Caco-2 (cell line): Measurements from ENCODE around the gene EPHB3. TPM values are rescaled to one million over a fixed set of nuclear protein-coding genes. Genes with fewer than 3 reads are reported as not detected.

ENCODE experiments used
- BruUV-seq: library from RNA; stranded (reverse); fragments of 400-500 nt; replicated peaks from 2 replicates; lab custom pipeline; 2021; lab: Mats Ljungman, UMichigan
- CTCF ChIA-PET: fragments of 300-600 bp; sonication (Branson Sonifier 250); formaldehyde crosslinking; loops from one replicate; lab custom pipeline; 2022; ENCODE audit warnings: antibody characterized with exemption; lab: Charles Lee
- POLR2A ChIA-PET: fragments of 300-600 bp; sonication (Branson Sonifier 250); formaldehyde crosslinking; loops from one replicate; lab custom pipeline; 2022; ENCODE audit warnings: antibody characterized with exemption; lab: Charles Lee
- DNase-seq, 2 experiments: peaks; one replicate each; pipeline versions ENCODE4 v3.0.0 to v3.0.0-alpha.2; 2020 to 2022
- H3K27me3 ChIP-seq: replicated peaks from 2 replicates; pipeline ENCODE4 v1.6.0; 2011; ENCODE audit warnings: low read length; ENCODE audit not compliant: control insufficient read depth, insufficient read depth
- H3K36me3 ChIP-seq: 2 replicates; pipeline ENCODE4 v1.5.1; 2011; ENCODE audit warnings: low read length; ENCODE audit not compliant: control insufficient read depth, insufficient read depth
- H3K4me1 ChIP-seq: fragments of 250-450 bp; sonication (Bioruptor Pico); 2 replicates; pipeline ENCODE4 v1.5.1; 2020; ENCODE audit warnings: mild to moderate bottlenecking
- H3K4me3 ChIP-seq: 2 replicates; pipeline ENCODE4 v1.5.1; 2011; ENCODE audit warnings: low read depth, mild to moderate bottlenecking, control low read depth, low read length
- H3K9me3 ChIP-seq: fragments of 250-450 bp; sonication (Bioruptor Pico); 2 replicates; pipeline ENCODE4 v1.5.1; 2020; ENCODE audit warnings: mild to moderate bottlenecking, moderate library complexity
- H3K27ac Mint-ChIP-seq: one replicate; pipeline ENCODE4 v1.8.0; 2022; ENCODE audit warnings: mixed read lengths; ENCODE audit not compliant: unreplicated experiment
- H3K27me3 Mint-ChIP-seq: one replicate; pipeline ENCODE4 v1.8.0; 2022; ENCODE audit warnings: mixed read lengths; ENCODE audit not compliant: insufficient read depth, unreplicated experiment
- H3K36me3 Mint-ChIP-seq: one replicate; pipeline ENCODE4 v1.8.0; 2022; ENCODE audit warnings: mild to moderate bottlenecking, mixed read lengths; ENCODE audit not compliant: insufficient read depth, unreplicated experiment
- H3K4me1 Mint-ChIP-seq: one replicate; pipeline ENCODE4 v1.8.0; 2022; ENCODE audit warnings: low read depth, mixed read lengths; ENCODE audit not compliant: unreplicated experiment
- H3K4me3 Mint-ChIP-seq: one replicate; pipeline ENCODE4 v1.8.0; 2022; ENCODE audit warnings: mild to moderate bottlenecking, moderate library complexity, mixed read lengths; ENCODE audit not compliant: unreplicated experiment
- H3K9me3 Mint-ChIP-seq: one replicate; pipeline ENCODE4 v1.8.0; 2022; ENCODE audit warnings: mixed read lengths; ENCODE audit not compliant: unreplicated experiment
- intact Hi-C: fragments of 100-400 bp; cut with micrococcal nuclease; formaldehyde crosslinking; loops from one replicate; pipeline ENCODE4 v1.10.0; 2022; ENCODE audit not compliant: unreplicated experiment
- total RNA-seq: library from RNA; stranded (reverse); gene quantifications from 2 replicates; pipeline ENCODE4 v1.2.3, GENCODE V29; 2022
- TF ChIP-seq, protein P1 (sequence below), 2 experiments: fragments of 200-600 bp in 1 of 2; IDR thresholded peaks; 1 replicate in 1 of 2; 2 replicates in 1 of 2; pipeline versions ENCODE4 v1.5.1 to v1.8.0; 2011 to 2022; ENCODE audit warnings: antibody characterized with exemption in 1 of 2, control low read depth in 1 of 2, inconsistent platforms in 1 of 2, low read depth in 1 of 2, low read length in 1 of 2, mild to moderate bottlenecking in 1 of 2, moderate library complexity in 1 of 2; ENCODE audit not compliant: insufficient read depth in 1 of 2, severe bottlenecking in 1 of 2, unreplicated experiment in 1 of 2

The EPHB3 gene
- total RNA-seq, 1 experiment from 2014 or later = 5.6 TPM

DNA sequence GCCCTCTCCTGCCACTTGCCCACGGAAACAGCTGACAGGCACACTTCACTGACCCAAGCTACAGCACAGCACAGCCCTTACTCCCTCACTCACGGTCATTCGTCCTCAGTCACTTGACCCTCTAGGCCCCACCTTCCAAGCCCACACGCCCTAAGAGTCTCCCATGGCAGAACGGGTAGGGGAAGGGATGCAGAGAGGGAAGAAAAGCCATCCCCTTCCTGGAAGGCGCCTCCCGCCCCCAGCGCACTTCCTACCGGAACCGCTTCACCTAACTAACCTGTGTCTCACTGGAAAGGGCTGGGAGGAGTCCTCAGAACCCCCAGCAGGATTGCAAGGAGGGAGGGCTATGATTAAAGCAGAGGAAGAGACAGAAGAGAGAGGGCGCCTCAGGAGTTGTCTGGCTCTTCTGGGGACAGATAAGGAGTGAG is 22.9 kb downstream of the EPHB3 start:
- DNase-seq = no peak
- Mint-ChIP-seq H3K9me3 (no peaks in the 10 kb centered on the region), H3K4me1 (peaks cover 14% of the 10 kb centered on the region), H3K4me3 (no peak overlapping the region), H3K27me3 (no peaks in the 10 kb centered on the region), H3K27ac (no peak overlapping the region), H3K36me3 (no peaks in the 10 kb centered on the region)
- peaks cover 25% of the 10 kb centered on the region for H3K4me1 ChIP-seq
- H3K27me3 ChIP-seq = no peaks in the 10 kb centered on the region
- BruUV-seq = no TSS peak
- no peak overlapping the region for H3K4me3 ChIP-seq
- H3K9me3 ChIP-seq = no peaks in the 10 kb centered on the region
- intact Hi-C loops = no loop called here
- no peaks in the 10 kb centered on the region for H3K36me3 ChIP-seq
- CTCF ChIA-PET = no interaction called here
- POLR2A ChIA-PET = no interaction called here
- TF ChIP-seq, protein P1, sequence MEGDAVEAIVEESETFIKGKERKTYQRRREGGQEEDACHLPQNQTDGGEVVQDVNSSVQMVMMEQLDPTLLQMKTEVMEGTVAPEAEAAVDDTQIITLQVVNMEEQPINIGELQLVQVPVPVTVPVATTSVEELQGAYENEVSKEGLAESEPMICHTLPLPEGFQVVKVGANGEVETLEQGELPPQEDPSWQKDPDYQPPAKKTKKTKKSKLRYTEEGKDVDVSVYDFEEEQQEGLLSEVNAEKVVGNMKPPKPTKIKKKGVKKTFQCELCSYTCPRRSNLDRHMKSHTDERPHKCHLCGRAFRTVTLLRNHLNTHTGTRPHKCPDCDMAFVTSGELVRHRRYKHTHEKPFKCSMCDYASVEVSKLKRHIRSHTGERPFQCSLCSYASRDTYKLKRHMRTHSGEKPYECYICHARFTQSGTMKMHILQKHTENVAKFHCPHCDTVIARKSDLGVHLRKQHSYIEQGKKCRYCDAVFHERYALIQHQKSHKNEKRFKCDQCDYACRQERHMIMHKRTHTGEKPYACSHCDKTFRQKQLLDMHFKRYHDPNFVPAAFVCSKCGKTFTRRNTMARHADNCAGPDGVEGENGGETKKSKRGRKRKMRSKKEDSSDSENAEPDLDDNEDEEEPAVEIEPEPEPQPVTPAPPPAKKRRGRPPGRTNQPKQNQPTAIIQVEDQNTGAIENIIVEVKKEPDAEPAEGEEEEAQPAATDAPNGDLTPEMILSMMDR (IDR thresholded peaks at IDR 0.05; ENCODE audit: insufficient read depth in 1 of 2, low read depth in 1 of 2, low read length in 1 of 2, severe bottlenecking in 1 of 2, unreplicated experiment in 1 of 2) = no peak

DNA sequence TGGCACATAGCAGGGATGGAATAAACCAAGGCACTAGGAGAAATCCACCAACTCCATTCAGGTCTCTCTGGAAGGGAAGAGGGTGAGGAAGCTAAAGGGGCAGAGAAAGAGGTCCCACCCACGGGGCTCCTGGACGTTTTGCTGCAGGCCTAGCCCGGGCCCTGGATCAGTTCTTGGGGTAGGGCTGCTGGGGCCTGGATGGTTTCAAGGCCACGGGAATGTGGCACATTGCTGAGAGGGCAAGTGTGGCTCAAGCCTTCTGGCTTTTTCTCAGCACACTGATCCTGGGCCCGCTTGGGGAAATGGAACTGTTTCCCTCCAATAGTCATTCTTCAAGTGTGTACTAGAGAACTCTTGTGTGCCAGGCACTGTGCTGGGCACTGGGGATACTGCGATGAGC is 24.0 kb downstream of the EPHB3 start:
- Histone ChIP-seq H3K4me3 (no peak overlapping the region), H3K4me1 (peaks cover 25% of the 10 kb centered on the region), H3K9me3 (no peaks in the 10 kb centered on the region), H3K27me3 (no peaks in the 10 kb centered on the region), H3K36me3 (no peaks in the 10 kb centered on the region)
- peaks cover 14% of the 10 kb centered on the region for H3K4me1 Mint-ChIP-seq
- CTCF ChIA-PET = no interaction called here
- no peaks in the 10 kb centered on the region for H3K27me3 Mint-ChIP-seq
- H3K4me3 Mint-ChIP-seq = no peak overlapping the region
- no peaks in the 10 kb centered on the region for H3K36me3 Mint-ChIP-seq
- intact Hi-C loops = no loop called here
- no peak for DNase-seq
- no peak overlapping the region for H3K27ac Mint-ChIP-seq
- TF ChIP-seq, protein P1 (IDR thresholded peaks at IDR 0.05; ENCODE audit: insufficient read depth in 1 of 2, low read depth in 1 of 2, low read length in 1 of 2, severe bottlenecking in 1 of 2, unreplicated experiment in 1 of 2) = no peak
- POLR2A ChIA-PET = no interaction called here
- H3K9me3 Mint-ChIP-seq = no peaks in the 10 kb centered on the region
- no TSS peak for BruUV-seq

DNA sequence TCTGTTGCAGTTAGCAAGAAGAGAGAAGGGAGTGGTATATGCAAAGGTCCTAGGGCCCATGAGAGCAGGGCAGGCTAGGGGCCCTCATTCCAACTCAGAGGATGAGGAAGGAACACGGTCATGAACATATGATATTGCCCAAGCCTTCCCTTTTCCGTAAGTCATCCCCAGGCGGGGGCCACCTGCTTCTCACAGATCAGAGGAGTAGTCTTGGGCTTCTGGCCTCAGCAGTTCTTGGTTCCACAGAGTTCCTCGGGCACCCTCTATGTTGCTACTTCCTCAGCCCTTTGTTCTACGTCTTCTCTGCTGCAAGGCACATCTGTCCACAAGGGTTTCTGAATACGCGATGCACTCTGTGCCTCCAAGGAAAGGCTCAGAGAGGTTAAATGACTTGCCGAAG is 25.3 kb downstream of the EPHB3 start:
- no TSS peak for BruUV-seq
- Mint-ChIP-seq H3K4me3 (no peak overlapping the region), H3K9me3 (no peaks in the 10 kb centered on the region), H3K27ac (no peak overlapping the region), H3K4me1 (peaks cover 14% of the 10 kb centered on the region), H3K27me3 (no peaks in the 10 kb centered on the region), H3K36me3 (no peaks in the 10 kb centered on the region)
- no peaks in the 10 kb centered on the region for H3K27me3 ChIP-seq
- TF ChIP-seq, protein P1 (IDR thresholded peaks at IDR 0.05; ENCODE audit: insufficient read depth in 1 of 2, low read depth in 1 of 2, low read length in 1 of 2, severe bottlenecking in 1 of 2, unreplicated experiment in 1 of 2) = no peak
- H3K4me3 ChIP-seq = no peak overlapping the region
- H3K4me1 ChIP-seq = peaks cover 15% of the 10 kb centered on the region
- H3K9me3 ChIP-seq = no peaks in the 10 kb centered on the region
- DNase-seq = no peak
- ChIA-PET POLR2A (no interaction called here), CTCF (no interaction called here)
- H3K36me3 ChIP-seq = no peaks in the 10 kb centered on the region
- intact Hi-C loops = no loop called here
